Subcutaneous abdominal adipose tissue (tissue), 5 donors: ENCODE data around the gene C16orf96.

Source experiments
- H3K27ac ChIP-seq: one replicate; pipeline ENCODE4 v1.7.0; 2013; ENCODE audit warnings: low read depth, mild to moderate bottlenecking, inconsistent platforms, low read length, moderate library complexity
- H3K27me3 ChIP-seq, 5 donors: one replicate each; pipeline ENCODE4 v1.7.0; 2013; ENCODE audit warnings: low read length in 5 of 5, inconsistent platforms in 1 of 5; ENCODE audit not compliant: control insufficient read depth in 5 of 5, insufficient read depth in 4 of 5
- H3K36me3 ChIP-seq, 5 donors: one replicate each; pipeline ENCODE4 v1.7.0; 2013; ENCODE audit warnings: low read length in 5 of 5; ENCODE audit not compliant: control insufficient read depth in 5 of 5, insufficient read depth in 5 of 5
- H3K4me1 ChIP-seq, 5 donors: one replicate each; pipeline ENCODE4 v1.7.0; 2013; ENCODE audit warnings: low read length in 5 of 5, mild to moderate bottlenecking in 3 of 5, moderate library complexity in 1 of 5; ENCODE audit not compliant: control insufficient read depth in 5 of 5, insufficient read depth in 5 of 5
- H3K4me3 ChIP-seq, 5 donors: one replicate each; pipeline ENCODE4 v1.7.0; 2013; ENCODE audit warnings: low read length in 5 of 5, low read depth in 1 of 5
- H3K9ac ChIP-seq, 5 donors: one replicate each; pipeline ENCODE4 v1.7.0; 2013; ENCODE audit warnings: low read length in 5 of 5, mild to moderate bottlenecking in 4 of 5, moderate library complexity in 3 of 5
- H3K9me3 ChIP-seq, 5 donors: one replicate each; pipeline ENCODE4 v1.7.0; 2013; ENCODE audit warnings: low read length in 5 of 5; ENCODE audit not compliant: control insufficient read depth in 5 of 5
- donor health status: healthy.
- donor health status: healthy.
- donor health status: healthy.
- donor health status: healthy.
- donor health status: healthy.

Gene C16orf96

GRCh38 chr16:4536391-4537106, 19.6 kb upstream of the C16orf96 start:
- Histone ChIP-seq H3K9ac (peak overlapping the region in 1 of 5 donors; percentile 77), H3K4me3 (no peak overlapping the region)

GRCh38 chr16:4537376-4538343, 18.5 kb upstream of the C16orf96 start:
- Histone ChIP-seq H3K9me3 (peaks cover 0 to 13% (median 6%) of the 10 kb centered on the region in 5 donors), H3K27ac (peak overlapping the region; percentile 54), H3K9ac (peak overlapping the region; percentile 48 to 77 (median 71)), H3K4me1 (peaks cover 0 to 30% (median 13%) of the 10 kb centered on the region in 5 donors), H3K36me3 (peaks cover 0 to under 1% (median 0%) of the 10 kb centered on the region in 5 donors), H3K4me3 (peak overlapping the region; percentile 59 to 80 (median 68)), H3K27me3 (no peaks in the 10 kb centered on the region)

More at GRCh38 chr16:4536391-4537106, 19.6 kb upstream of the C16orf96 start:
- Histone ChIP-seq H3K27me3 (no peaks in the 10 kb centered on the region), H3K27ac (no peak overlapping the region), H3K36me3 (peaks cover 0 to 10% (median 4%) of the 10 kb centered on the region in 5 donors), H3K9me3 (peaks cover 0 to 13% (median 6%) of the 10 kb centered on the region in 5 donors), H3K4me1 (peaks cover 0 to 30% (median 13%) of the 10 kb centered on the region in 5 donors)

GRCh38 chr16:4538350-4539235, 17.5 kb upstream of the C16orf96 start, which contains the start of gene CDIP1:
CDIP1 (minus strand) TSS chr16:4538773; CDS start chr16:4514130, 24,643 bp downstream.
- H3K4me3 ChIP-seq = peak within 1 kb of the TSS; percentile 59 to 80 (median 68)
- H3K27ac ChIP-seq = peak within 1 kb of the TSS; percentile 54
- peaks cover 0 to 23% (median 13%) of the 10 kb centered on the region in 5 donors for H3K4me1 ChIP-seq
- peaks cover 0 to 13% (median 6%) of the 10 kb centered on the region in 5 donors for H3K9me3 ChIP-seq
- no peaks in the 10 kb centered on the region for H3K36me3 ChIP-seq
- peak within 1 kb of the TSS; percentile 48 to 80 (median 71) for H3K9ac ChIP-seq
- no peaks in the 10 kb centered on the region for H3K27me3 ChIP-seq

GRCh38 chr16:4539716-4540284, 16.3 kb upstream of the C16orf96 start:
- H3K4me3 ChIP-seq = peak overlapping the region in 1 of 5 donors; percentile 13
- H3K36me3 ChIP-seq = no peaks in the 10 kb centered on the region
- H3K27ac ChIP-seq = no peak overlapping the region
- no peak overlapping the region for H3K9ac ChIP-seq
- peaks cover 0 to 15% (median 13%) of the 10 kb centered on the region in 5 donors for H3K4me1 ChIP-seq
- H3K9me3 ChIP-seq = peaks cover 0 to 13% (median 6%) of the 10 kb centered on the region in 5 donors
- no peaks in the 10 kb centered on the region for H3K27me3 ChIP-seq

- Histone ChIP-seq H3K27me3 (no peaks in the 10 kb centered on the region), H3K4me3 (no peak overlapping the region), H3K36me3 (no peaks in the 10 kb centered on the region), H3K9ac (no peak overlapping the region), H3K4me1 (no peaks in the 10 kb centered on the region), H3K9me3 (peaks cover 0 to 8% (median 6%) of the 10 kb centered on the region in 5 donors), H3K27ac (no peak overlapping the region)
Observed at GRCh38 chr16:4544473-4544872, 11.7 kb upstream of the C16orf96 start.

GRCh38 chr16:4548124-4548523, 8.0 kb upstream of the C16orf96 start:
- H3K36me3 ChIP-seq = no peaks in the 10 kb centered on the region
- no peak overlapping the region for H3K4me3 ChIP-seq
- H3K27ac ChIP-seq = no peak overlapping the region
- H3K27me3 ChIP-seq = peaks cover 0 to 3% (median 0%) of the 10 kb centered on the region in 5 donors
- no peak overlapping the region for H3K9ac ChIP-seq
- H3K9me3 ChIP-seq = no peaks in the 10 kb centered on the region
- no peaks in the 10 kb centered on the region for H3K4me1 ChIP-seq

- no peak overlapping the region for H3K9ac ChIP-seq
- no peak overlapping the region for H3K4me3 ChIP-seq
- no peak overlapping the region for H3K27ac ChIP-seq
- no peaks in the 10 kb centered on the region for H3K9me3 ChIP-seq
- H3K27me3 ChIP-seq = peaks cover 0 to 3% (median 0%) of the 10 kb centered on the region in 5 donors
- H3K4me1 ChIP-seq = no peaks in the 10 kb centered on the region
- no peaks in the 10 kb centered on the region for H3K36me3 ChIP-seq
Observed at GRCh38 chr16:4550591-4550990, 5.5 kb upstream of the C16orf96 start.

GRCh38 chr16:4552541-4552940, 3.6 kb upstream of the C16orf96 start:
- no peaks in the 10 kb centered on the region for H3K9me3 ChIP-seq
- no peak overlapping the region for H3K4me3 ChIP-seq
- no peaks in the 10 kb centered on the region for H3K36me3 ChIP-seq
- peaks cover 0 to 3% (median 0%) of the 10 kb centered on the region in 5 donors for H3K27me3 ChIP-seq
- H3K4me1 ChIP-seq = no peaks in the 10 kb centered on the region
- no peak overlapping the region for H3K9ac ChIP-seq
- no peak overlapping the region for H3K27ac ChIP-seq

- no peak overlapping the region for H3K9ac ChIP-seq
- no peak overlapping the region for H3K27ac ChIP-seq
- H3K4me1 ChIP-seq = no peaks in the 10 kb centered on the region
- no peaks in the 10 kb centered on the region for H3K36me3 ChIP-seq
- H3K9me3 ChIP-seq = no peaks in the 10 kb centered on the region
- H3K27me3 ChIP-seq = peaks cover 0 to 5% (median 0%) of the 10 kb centered on the region in 5 donors
- no peak overlapping the region for H3K4me3 ChIP-seq
Observed at GRCh38 chr16:4556580-4556979, 440 bp downstream of the C16orf96 start.
